ENCODE measurements around the gene SCAPER. TPM values are rescaled to one million over a fixed set of nuclear protein-coding genes. Genes with fewer than 3 reads are reported as not detected.

The SCAPER gene
- total RNA-seq, 1 donor from 2014 or later = 42.6 TPM

DNA sequence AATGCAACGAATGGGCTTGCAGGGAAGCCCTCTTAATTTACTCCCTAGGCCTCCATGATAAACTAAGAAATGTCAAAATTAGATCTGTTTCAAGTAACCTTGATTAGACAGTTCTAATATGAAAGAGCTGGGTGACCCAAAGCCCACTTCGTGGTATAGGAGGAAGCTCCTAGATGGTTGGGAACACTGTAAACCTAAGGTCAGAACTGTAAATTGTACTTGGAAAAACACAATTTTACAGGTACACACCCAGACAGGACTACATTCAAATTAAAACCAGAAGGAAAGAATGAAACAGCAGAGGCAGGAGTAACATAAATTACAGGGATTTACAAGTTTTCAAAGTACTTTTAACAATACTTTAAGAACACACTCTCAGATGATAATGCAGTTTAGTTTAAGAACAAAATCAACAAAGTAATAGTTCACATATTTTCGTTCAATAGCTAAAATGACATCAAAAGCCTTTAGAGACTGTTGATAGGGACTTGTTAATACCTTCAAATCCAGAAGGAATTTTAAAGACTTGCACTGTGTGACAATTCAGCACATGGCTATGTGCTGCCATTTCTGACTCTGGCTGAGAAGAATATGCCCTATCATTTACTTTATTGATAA lies 550.2 kb downstream of the SCAPER start:
- Histone ChIP-seq H3K4me3 (no peak overlapping the region), H3K9me3 (replicated peaks) (no peaks in the 10 kb centered on the region), H3K36me3 (peaks cover 28% of the 10 kb centered on the region), H3K27ac (replicated peaks) (no peak overlapping the region), H3K4me1 (no peaks in the 10 kb centered on the region), H3K27me3 (ENCODE audit: low read depth) (peaks cover 3% of the 10 kb centered on the region)
- intact Hi-C loops (cut with micrococcal nuclease) = no loop called here
- no peak for DNase-seq
- TF ChIP-seq, protein P1, sequence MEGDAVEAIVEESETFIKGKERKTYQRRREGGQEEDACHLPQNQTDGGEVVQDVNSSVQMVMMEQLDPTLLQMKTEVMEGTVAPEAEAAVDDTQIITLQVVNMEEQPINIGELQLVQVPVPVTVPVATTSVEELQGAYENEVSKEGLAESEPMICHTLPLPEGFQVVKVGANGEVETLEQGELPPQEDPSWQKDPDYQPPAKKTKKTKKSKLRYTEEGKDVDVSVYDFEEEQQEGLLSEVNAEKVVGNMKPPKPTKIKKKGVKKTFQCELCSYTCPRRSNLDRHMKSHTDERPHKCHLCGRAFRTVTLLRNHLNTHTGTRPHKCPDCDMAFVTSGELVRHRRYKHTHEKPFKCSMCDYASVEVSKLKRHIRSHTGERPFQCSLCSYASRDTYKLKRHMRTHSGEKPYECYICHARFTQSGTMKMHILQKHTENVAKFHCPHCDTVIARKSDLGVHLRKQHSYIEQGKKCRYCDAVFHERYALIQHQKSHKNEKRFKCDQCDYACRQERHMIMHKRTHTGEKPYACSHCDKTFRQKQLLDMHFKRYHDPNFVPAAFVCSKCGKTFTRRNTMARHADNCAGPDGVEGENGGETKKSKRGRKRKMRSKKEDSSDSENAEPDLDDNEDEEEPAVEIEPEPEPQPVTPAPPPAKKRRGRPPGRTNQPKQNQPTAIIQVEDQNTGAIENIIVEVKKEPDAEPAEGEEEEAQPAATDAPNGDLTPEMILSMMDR (IDR thresholded peaks at IDR 0.05; ENCODE audit: borderline replicate concordance) = no peak

DNA sequence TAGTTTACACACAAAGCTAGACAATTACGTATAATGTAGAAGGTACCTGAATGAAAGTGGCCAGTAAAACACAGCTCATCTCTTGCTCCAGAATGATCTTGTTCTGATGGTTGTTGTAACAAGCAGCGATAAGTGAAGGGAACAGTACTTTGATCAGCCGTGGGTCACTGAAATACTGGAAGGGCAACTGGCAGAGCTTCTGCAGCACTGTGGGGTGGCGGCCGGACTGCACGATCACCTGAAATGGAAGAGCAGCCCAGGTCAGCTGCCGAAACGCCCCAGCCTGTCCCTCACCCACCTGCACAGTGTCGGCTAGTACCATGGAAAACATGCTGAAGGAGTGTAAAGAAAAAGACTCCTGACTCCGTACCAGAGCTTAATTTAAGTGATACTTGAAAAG lies 551.2 kb downstream of the SCAPER start:
- peaks cover 25% of the 10 kb centered on the region for H3K36me3 ChIP-seq
- TF ChIP-seq, protein P1 (IDR thresholded peaks at IDR 0.05; ENCODE audit: borderline replicate concordance) = no peak
- peaks cover 12% of the 10 kb centered on the region for H3K27me3 ChIP-seq (ENCODE audit: low read depth)
- H3K9me3 ChIP-seq (replicated peaks) = no peaks in the 10 kb centered on the region
- H3K4me1 ChIP-seq = no peaks in the 10 kb centered on the region
- no peak overlapping the region for H3K27ac ChIP-seq (replicated peaks)
- intact Hi-C loops (cut with micrococcal nuclease) = no loop called here
- DNase-seq = no peak
- H3K4me3 ChIP-seq = no peak overlapping the region

DNA sequence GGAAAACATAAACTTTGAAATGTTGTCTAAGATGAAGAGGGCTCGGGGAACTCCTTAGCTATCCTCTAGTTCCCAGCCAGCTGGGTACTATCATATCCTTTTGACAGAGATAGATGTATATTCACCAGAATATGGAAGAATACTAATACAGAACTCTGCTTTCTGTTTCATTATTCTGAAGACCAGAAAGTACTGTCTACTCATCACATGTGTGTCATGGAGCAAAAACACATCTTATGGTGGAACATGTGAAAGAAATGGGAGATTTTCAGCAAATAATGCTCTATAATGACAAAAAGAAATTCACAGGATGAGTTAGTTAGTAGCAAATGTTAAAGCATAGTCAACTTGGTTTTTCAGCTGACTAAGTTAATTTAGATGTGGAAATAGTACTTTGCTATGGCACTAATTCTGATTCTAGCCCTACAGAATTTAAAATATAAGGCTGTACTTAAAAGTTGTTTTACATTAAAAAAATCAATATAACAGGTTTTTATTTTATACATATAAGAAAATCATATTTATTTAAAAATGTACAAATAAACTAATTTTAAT lies 552.0 kb downstream of the SCAPER start:
- no peaks in the 10 kb centered on the region for H3K9me3 ChIP-seq (replicated peaks)
- intact Hi-C loops (cut with micrococcal nuclease) = no loop called here
- TF ChIP-seq, protein P1 (IDR thresholded peaks at IDR 0.05; ENCODE audit: borderline replicate concordance) = no peak

DNA sequence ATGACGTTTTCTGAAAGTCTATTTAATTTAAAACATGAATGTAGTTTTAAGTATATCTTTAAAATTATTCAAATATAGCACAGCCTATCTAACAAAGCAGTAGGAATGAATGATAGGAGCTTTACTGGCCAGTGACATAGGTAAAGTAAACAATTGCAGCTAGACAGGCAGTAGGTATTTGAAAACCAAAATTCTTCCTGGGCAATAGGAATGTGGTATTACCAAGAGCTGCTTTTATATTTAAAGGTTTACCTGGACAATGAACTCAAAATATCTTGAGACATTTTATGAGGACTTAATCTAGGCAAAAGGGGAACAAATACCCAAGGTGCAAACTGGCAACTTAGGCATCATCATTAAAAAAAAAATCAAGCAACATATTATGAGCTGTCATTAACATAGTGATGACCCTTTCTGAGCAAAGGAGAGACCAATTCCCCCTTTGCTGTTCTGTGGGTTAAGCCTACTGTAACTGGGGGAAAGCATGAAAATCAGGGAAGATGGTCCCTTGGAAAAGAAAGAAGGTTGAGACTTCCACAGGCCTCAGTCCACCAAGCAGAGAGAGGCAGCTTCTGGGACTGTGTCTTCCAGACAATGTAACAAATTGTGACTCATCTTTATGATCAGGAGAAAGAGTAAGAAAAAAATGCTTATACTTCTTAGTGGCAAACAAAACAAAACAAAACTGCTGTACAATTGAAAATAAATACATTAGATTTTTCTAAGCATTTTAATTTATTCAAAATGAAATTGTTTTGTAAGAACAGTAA lies 555.7 kb downstream of the SCAPER start:
- intact Hi-C loops (cut with micrococcal nuclease) = no loop called here
- TF ChIP-seq, protein P1 (IDR thresholded peaks at IDR 0.05; ENCODE audit: borderline replicate concordance) = no peak
- no peak overlapping the region for H3K4me3 ChIP-seq
- DNase-seq = no peak
- H3K27me3 ChIP-seq (ENCODE audit: low read depth) = peaks cover 56% of the 10 kb centered on the region
- peaks cover 26% of the 10 kb centered on the region for H3K36me3 ChIP-seq
- H3K9me3 ChIP-seq (replicated peaks) = no peaks in the 10 kb centered on the region
- H3K27ac ChIP-seq (replicated peaks) = no peak overlapping the region
- H3K4me1 ChIP-seq = peaks cover 21% of the 10 kb centered on the region

More for the DNA sequence above, 552.0 kb downstream of the SCAPER start:
- H3K27me3 ChIP-seq (ENCODE audit: low read depth) = peaks cover 20% of the 10 kb centered on the region
- H3K36me3 ChIP-seq = peaks cover 26% of the 10 kb centered on the region
- H3K4me1 ChIP-seq = no peaks in the 10 kb centered on the region
- DNase-seq = no peak
- no peak overlapping the region for H3K4me3 ChIP-seq
- no peak overlapping the region for H3K27ac ChIP-seq (replicated peaks)

DNA sequence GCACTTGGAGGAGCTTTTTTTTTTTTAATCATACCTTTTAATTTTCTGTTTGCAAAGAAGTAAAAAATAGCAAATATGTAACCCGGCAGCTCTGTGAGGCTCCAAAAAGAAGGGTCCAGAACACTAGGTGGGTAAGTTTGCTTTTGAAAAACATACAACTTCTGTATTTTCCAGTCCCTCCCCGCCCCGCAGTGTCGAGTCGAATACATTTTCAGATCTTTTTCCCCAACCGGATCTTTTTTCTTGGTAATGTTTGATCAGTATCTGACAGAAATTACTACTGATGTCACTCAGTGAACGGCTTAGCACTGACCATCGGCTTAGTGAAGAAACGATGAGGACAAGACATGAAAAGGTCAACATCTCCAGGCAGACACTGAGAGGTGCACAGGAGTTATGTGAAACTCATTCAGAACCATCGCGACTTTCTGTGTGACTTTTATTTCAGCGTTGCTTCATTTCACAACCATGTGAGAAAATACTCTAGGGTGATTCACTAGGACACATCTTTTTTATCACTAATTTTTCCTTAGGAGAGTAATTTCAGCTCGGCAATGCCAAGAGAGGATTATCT lies 557.6 kb downstream of the SCAPER start:
- H3K36me3 ChIP-seq = peaks cover 15% of the 10 kb centered on the region
- peaks cover 75% of the 10 kb centered on the region for H3K27me3 ChIP-seq (ENCODE audit: low read depth)
- peaks cover 28% of the 10 kb centered on the region for H3K4me1 ChIP-seq
- peak overlapping the region; percentile 60 for H3K4me3 ChIP-seq
- H3K27ac ChIP-seq (replicated peaks) = no peak overlapping the region
- H3K9me3 ChIP-seq (replicated peaks) = no peaks in the 10 kb centered on the region
- intact Hi-C loops (cut with micrococcal nuclease) = no loop called here
- DNase-seq = no peak
- TF ChIP-seq, protein P1 (IDR thresholded peaks at IDR 0.05; ENCODE audit: borderline replicate concordance) = no peak

Data from left ventricle myocardium inferior (tissue), 1 donor.